Lower lobe of right lung (tissue), 2 donors: ENCODE results near the gene ADAMTS7. TPM values are rescaled to one million over a fixed set of nuclear protein-coding genes. Genes with fewer than 3 reads are reported as not detected.

ENCODE experiments used
- ATAC-seq, 2 donors: fragments of 200-7000 bp; cut with Tn5 transposase; one replicate each; pipeline ENCODE4 v1.9.1; 2020 to 2022; ENCODE audit warnings: mild to moderate bottlenecking in 2 of 2, moderate library complexity in 2 of 2
- DNase-seq: peaks from one replicate; pipeline ENCODE4 v3.0.0-alpha.2; 2020
- H3K27ac ChIP-seq: fragments of 200-600 bp; one replicate; pipeline ENCODE4 v1.8.0; 2022
- H3K27me3 ChIP-seq: fragments of 200-600 bp; one replicate; pipeline ENCODE4 v1.8.0; 2022; ENCODE audit warnings: low read depth
- H3K36me3 ChIP-seq: fragments of 200-600 bp; one replicate; pipeline ENCODE4 v1.8.0; 2022; ENCODE audit warnings: mild to moderate bottlenecking
- H3K4me1 ChIP-seq: fragments of 200-600 bp; one replicate; pipeline ENCODE4 v1.8.0; 2022
- H3K4me3 ChIP-seq: fragments of 200-600 bp; one replicate; pipeline ENCODE4 v1.8.0; 2022; ENCODE audit warnings: mild to moderate bottlenecking
- H3K9me3 ChIP-seq: fragments of 200-600 bp; one replicate; pipeline ENCODE4 v1.8.0; 2022
- CTCF ChIP-seq: fragments of 200-600 bp; IDR thresholded peaks from one replicate; pipeline ENCODE4 v1.8.0; 2022; ENCODE audit warnings: antibody characterized with exemption, mild to moderate bottlenecking
- intact Hi-C: fragments of 100-400 bp; cut with DNase I; formaldehyde crosslinking; loops from one replicate; pipeline ENCODE4 v1.11.0; 2022
- total RNA-seq: library from RNA; stranded (reverse); fragmentation: NEBNext Ultra II Directional; extraction: Animal tissue kit (Norgen Biotek cat#: 25700); gene quantifications from one replicate; pipeline ENCODE4 v1.2.1, GENCODE V29; 2021
- donor health status: DM: no; HTN: yes; CAD: no; lungs with severe emphysema.

Gene ADAMTS7
- total RNA-seq, 1 donor from 2014 or later = 5.3 TPM

DNA sequence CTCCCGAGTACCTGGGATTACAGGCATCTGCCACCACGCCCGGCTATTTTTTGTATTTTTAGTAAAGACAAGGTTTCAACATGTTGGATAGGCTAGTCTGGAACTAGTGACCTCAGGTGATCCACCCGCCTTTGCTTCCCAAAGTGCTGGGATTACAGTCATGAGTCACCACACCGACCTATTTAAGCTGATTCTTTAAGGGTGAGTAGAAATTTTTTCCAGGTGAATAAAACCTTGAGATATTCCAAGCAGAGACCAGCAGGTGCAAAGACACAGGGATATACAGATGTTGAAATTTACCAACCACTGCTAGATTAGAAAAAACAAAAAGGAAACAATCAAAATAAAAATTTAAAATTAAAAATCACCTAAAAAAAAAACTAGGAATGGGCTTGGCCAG lies 95.8 kb downstream of the ADAMTS7 start:
- H3K4me1 ChIP-seq = no peaks in the 10 kb centered on the region
- TF ChIP-seq CTCF = no peak
- intact Hi-C loops = no loop called here
- ATAC-seq (no peak), DNase-seq (no peak)
- no peaks in the 10 kb centered on the region for H3K36me3 ChIP-seq
- no peak overlapping the region for H3K4me3 ChIP-seq
- H3K9me3 ChIP-seq = no peaks in the 10 kb centered on the region
- H3K27ac ChIP-seq = no peak overlapping the region
- H3K27me3 ChIP-seq = no peaks in the 10 kb centered on the region

- ATAC-seq = no peak
- no peak overlapping the region for H3K4me3 ChIP-seq
- no peak overlapping the region for H3K27ac ChIP-seq
- no peaks in the 10 kb centered on the region for H3K27me3 ChIP-seq
- H3K36me3 ChIP-seq = no peaks in the 10 kb centered on the region
- intact Hi-C loops = no loop called here
- no peaks in the 10 kb centered on the region for H3K9me3 ChIP-seq
- DNase-seq = no peak
- no peak for TF ChIP-seq CTCF
- no peaks in the 10 kb centered on the region for H3K4me1 ChIP-seq
These were observed 96.4 kb downstream of the ADAMTS7 start for GRCh38 chr15:78714890-78715289.

- peaks cover 9% of the 10 kb centered on the region for H3K4me1 ChIP-seq
- intact Hi-C loops = no loop called here
- H3K4me3 ChIP-seq = no peak overlapping the region
- H3K9me3 ChIP-seq = no peaks in the 10 kb centered on the region
- no peaks in the 10 kb centered on the region for H3K36me3 ChIP-seq
- H3K27me3 ChIP-seq = peaks cover 4% of the 10 kb centered on the region
- H3K27ac ChIP-seq = no peak overlapping the region
- ATAC-seq = no peak
- TF ChIP-seq CTCF = no peak
- no peak for DNase-seq
These were observed 98.3 kb downstream of the ADAMTS7 start for GRCh38 chr15:78712797-78713515.

- no peak overlapping the region for H3K27ac ChIP-seq
- no peak overlapping the region for H3K4me3 ChIP-seq
- TF ChIP-seq CTCF = no peak
- no peaks in the 10 kb centered on the region for H3K9me3 ChIP-seq
- no peaks in the 10 kb centered on the region for H3K36me3 ChIP-seq
- H3K4me1 ChIP-seq = peaks cover 9% of the 10 kb centered on the region
- H3K27me3 ChIP-seq = peaks cover 7% of the 10 kb centered on the region
- DNase-seq (no peak), ATAC-seq (no peak)
- intact Hi-C loops = no loop called here
These were observed 99.6 kb downstream of the ADAMTS7 start for GRCh38 chr15:78711638-78712037.

DNA sequence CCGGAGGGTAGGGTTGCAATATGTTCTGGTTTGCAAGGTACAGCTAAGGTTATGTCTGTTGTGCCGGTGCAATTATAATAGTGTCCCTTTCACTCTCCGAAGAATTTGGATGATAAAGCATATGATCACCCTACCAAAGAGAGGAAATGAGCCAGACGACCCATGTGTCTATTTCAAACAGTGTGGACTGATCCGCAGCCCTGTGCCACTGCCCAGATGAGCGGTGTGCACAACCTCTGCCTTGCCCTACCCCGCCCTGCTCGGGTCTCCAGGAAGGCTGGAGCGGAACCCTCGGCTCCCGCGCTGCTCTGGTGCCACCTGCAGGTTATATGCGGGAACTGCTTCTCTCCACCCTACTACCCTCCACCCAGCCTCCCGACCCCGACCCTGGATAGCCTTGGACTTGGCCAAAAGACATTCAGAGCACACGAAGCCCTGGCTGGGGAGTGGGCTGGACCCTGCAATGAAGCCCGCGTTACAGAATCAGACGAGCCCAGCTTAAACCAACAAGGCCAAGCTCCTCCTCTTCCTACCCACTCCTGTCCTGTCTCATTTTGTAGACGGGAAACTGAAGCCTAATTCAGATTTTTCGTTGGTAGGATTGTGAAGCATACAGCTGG lies 101.9 kb downstream of the ADAMTS7 start:
- DNase-seq (peak; percentile 82), ATAC-seq (peak; percentile 95 to 96)
- TF ChIP-seq CTCF = peak; percentile 86
- H3K9me3 ChIP-seq = no peaks in the 10 kb centered on the region
- H3K4me3 ChIP-seq = peak overlapping the region; percentile 13
- intact Hi-C loops = no loop called here
- peaks cover 7% of the 10 kb centered on the region for H3K27me3 ChIP-seq
- no peak overlapping the region for H3K27ac ChIP-seq
- H3K36me3 ChIP-seq = no peaks in the 10 kb centered on the region
- peaks cover 9% of the 10 kb centered on the region for H3K4me1 ChIP-seq

Other genes with a start within 250 kb of the ADAMTS7 start
- 2.6 TPM for gene CHRNA5, start 245.9 kb downstream of the ADAMTS7 start, total RNA-seq
- 1.3 TPM for gene CHRNA3, start 190.5 kb downstream of the ADAMTS7 start, total RNA-seq
- not detected for gene CHRNB4, start 170.3 kb downstream of the ADAMTS7 start, total RNA-seq
- 289 TPM for gene MORF4L1, start 61.4 kb upstream of the ADAMTS7 start, total RNA-seq
- 724 TPM for gene CTSH, start 133.6 kb upstream of the ADAMTS7 start, total RNA-seq